GM19397 (cell line): ENCODE results near the gene PHACTR2.
"Not testable (repeated sequence)": the region's sequence is repeated elsewhere in the genome, so short reads cannot be mapped to it uniquely, and the experiment has no call there.

Experiments
- ATAC-seq: cut with Tn5 transposase; IDR thresholded peaks from one replicate; pipeline ENCODE4 v1.9.1; 2021; ENCODE audit warnings: mild to moderate bottlenecking, moderate library complexity; ENCODE audit not compliant: unreplicated experiment

Gene PHACTR2

DNA sequence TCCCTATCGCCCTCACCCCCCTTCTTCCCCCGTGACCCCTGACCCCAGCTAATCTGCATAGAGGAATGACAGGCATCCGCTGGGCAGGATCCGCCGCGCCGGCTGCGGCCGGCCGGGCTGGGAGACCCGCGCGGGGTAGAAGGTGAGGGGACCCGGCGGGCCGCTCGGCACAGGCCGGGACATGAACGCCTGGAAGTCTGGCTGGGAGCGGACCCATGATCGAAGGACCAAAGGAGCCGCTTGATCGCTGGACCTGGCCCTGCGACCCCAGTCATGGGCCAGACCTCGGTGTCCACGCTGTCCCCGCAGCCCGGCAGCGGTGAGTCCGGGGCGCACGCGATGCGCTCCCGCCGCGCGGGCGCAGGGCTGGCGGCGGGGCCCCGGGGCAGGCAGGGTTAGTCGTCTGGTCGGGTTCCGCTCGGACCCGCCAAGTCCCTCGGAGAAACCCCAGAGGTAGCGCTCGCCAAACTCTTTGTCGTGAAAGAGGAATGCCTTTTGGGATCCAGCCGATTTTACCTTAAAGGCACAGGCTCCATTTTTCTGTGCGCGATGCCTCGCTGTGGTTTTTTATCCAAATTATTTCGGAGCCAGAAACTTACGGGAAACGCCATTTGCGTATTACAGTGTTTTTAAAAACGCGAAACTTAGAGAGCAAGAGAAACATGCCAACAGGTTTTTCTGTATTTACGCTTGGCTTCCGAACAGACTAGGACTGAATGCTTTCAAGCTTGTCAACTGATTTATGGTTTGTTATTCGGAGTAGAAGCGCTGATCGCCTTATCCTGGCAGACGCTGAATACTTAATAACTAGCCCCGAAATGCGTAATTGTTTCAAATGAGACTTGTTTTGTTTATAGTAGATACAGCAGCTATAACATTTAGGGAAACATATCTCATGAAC lies at the start of gene PHACTR2:
PHACTR2 (plus strand) TSS at position 75 of the 901 bp plus-strand sequence; CDS start at position 274, 199 bp downstream.
- ATAC-seq = no peak

- ATAC-seq = no peak
Measured at GRCh38 chr6:143629104-143630080, 48.4 kb upstream of the PHACTR2 start.

GRCh38 chr6:143631196-143631595 lies 46.6 kb upstream of the PHACTR2 start:
- ATAC-seq = not testable (repeated sequence)

DNA sequence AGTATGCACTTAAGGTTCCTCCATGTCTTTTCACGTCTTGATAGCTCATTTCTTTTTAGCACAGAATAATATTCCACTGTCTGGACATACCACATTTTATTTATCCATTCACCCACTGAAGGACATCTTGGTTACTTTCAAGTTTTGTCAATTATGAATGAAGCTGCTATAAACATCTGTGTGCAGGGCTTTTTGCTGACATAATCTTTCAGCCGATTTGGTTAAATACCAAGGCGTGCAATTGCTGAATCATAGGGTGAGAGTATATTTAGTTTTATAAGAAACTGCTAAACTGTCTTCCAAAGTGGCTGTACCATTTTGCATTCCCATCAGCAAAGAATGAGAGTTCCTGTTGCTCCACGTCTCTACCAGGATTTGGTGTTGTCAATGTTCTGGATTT lies 44.9 kb upstream of the PHACTR2 start:
- ATAC-seq = no peak

- no peak for ATAC-seq
Measured at GRCh38 chr6:143634486-143634885, 43.3 kb upstream of the PHACTR2 start.

GRCh38 chr6:143637691-143638090 lies 40.1 kb upstream of the PHACTR2 start:
- ATAC-seq = no peak

DNA sequence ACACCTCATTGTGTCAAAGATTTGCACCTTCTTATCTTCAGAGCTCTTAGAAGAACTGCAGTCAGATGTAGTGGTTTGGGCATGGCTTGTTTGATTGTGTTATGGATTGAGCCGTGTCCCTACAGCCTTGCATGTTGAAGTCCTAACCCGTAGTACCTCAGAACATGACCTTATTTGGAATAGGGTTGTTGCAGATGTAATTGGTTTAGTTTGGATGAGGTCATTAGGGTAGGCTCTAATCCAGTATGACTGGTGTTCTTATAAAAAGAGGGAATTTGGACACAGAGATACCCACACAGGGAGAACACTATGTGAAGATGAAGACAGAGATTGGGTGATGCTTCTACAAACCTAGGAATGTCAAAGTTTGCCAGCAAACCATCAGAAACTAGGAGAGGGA lies 35.4 kb upstream of the PHACTR2 start:
- no peak for ATAC-seq

DNA sequence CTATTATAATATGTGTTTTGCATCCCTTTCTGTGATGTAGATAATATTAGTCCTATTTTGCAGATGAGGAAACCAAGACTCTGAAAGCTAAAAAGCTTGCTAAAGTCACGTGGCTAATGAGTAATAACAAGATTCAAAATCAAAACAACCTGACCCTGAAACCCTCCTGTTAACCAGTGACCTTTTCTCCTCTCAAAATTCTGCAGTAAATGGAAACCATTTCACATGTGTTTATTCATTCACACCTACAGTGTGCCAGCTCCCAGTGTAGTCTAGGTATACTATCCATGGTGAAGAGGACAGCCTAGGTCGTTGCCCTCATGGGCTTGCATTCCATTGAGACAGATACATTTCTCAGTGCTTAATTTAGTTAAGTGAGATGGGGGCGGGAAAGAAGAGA lies 30.6 kb upstream of the PHACTR2 start:
- no peak for ATAC-seq

GRCh38 chr6:143647732-143648131 lies 30.0 kb upstream of the PHACTR2 start:
- ATAC-seq = no peak

- not testable (repeated sequence) for ATAC-seq
Measured at GRCh38 chr6:143649319-143649718, 28.4 kb upstream of the PHACTR2 start.

DNA sequence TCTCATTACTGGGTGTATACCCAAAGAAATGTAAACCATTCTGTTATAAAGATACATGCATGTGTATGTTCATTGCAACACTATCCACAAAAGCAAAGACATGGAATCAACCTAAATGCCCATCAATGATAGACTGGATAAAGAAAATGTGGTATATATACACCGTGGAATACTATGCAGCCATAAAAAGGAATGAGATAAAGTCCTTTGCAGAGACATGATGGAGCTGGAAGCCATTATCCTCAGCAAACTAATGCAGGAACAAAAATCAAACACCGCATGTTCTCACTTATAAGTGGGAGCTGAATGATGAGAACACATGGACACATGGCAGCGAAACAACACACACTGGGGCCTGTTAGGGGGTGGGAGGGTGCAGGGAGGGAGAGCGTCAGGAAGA lies 26.4 kb upstream of the PHACTR2 start:
- not testable (repeated sequence) for ATAC-seq

GRCh38 chr6:143652841-143653331 lies 24.9 kb upstream of the PHACTR2 start:
- no peak for ATAC-seq

DNA sequence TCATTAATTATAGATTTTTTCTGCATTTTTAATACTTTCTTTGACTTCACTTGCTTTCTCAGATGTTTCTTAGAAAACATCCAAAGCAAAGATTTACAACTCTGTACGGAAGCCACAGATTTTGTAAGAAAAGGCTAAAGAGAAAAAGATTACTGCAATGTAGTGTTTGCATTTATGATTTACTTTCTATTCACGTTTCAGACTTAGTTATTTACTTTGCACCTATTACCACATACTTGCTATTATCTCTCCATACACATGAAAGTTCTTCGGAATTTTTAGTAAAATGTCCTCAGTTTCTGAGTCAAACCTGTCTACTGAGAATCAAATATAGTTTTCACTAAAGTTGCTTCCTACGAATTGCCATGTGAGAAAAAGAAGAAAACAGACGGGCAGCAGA lies 22.2 kb upstream of the PHACTR2 start:
- no peak for ATAC-seq

GRCh38 chr6:143656026-143656425 lies 21.7 kb upstream of the PHACTR2 start:
- no peak for ATAC-seq

GRCh38 chr6:143657809-143658208 lies 20.0 kb upstream of the PHACTR2 start:
- no peak for ATAC-seq

DNA sequence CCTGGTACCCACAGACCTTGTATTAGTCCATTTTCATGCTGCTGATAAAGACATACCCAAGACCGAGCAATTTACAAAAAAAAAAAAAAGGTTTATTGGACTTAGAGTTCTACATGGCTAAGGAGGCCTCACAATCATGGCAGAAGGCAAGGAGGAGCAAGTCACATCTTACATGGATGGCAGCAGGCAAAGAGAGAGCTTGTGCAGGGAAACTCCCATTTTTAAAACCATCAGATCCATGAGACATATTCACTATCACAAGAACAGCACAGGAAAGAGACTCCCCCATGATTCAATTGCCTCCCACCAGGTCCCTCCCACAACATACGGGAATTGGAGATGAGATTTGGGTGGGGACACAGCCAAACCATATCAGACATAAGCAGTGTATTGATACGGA lies 17.6 kb upstream of the PHACTR2 start:
- ATAC-seq = not testable (repeated sequence)

- no peak for ATAC-seq
Measured at GRCh38 chr6:143664171-143664570, 13.6 kb upstream of the PHACTR2 start.

DNA sequence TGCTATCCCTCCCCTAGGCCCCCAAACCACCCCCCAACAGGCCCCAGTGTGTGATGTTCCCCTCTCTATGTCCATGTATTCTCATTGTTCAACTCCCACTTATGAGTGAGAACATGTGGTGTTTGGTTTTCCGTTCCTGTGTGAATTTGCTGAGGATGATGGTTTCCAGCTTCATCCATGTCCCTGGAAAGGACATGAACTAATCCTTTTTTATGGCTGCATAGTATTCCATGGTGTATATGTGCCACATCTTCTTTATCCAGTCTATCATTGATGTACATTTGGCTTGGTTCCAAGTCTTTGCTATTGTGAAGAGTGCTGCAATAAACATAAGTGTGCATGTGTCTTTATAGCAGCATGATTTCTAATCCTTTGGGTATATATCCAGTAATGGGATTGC lies 11.8 kb upstream of the PHACTR2 start:
- ATAC-seq = not testable (repeated sequence)

- ATAC-seq = not testable (repeated sequence)
Measured at GRCh38 chr6:143669483-143669882, 8.3 kb upstream of the PHACTR2 start.

DNA sequence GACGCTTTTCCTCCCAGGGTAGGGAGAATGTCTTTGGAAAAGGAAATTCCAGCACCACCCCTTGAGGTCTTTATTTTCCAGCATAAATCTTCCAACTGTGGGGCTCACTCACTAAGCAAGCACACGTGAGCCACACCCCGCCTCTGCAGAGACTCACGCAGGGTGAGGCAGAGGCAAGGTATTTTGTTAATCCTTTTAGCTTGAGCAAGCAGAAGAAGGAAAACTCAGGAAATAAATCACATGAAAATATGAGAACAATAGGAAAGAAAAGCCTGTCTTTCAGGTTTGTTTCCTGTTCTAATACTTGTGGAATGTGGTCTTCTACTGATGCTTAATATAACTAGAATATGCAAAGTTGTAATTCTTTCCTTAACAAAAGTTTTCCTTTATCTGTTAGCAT lies 4.1 kb upstream of the PHACTR2 start:
- no peak for ATAC-seq
